Osteocyte (in vitro differentiated cells): ENCODE measurements around the gene NHEJ1. TPM values are rescaled to one million over a fixed set of nuclear protein-coding genes. Genes with fewer than 3 reads are reported as not detected.

Source experiments
- DNase-seq: peaks from one replicate; pipeline ENCODE4 v3.0.0; 2021; ENCODE audit warnings: mixed read lengths; ENCODE audit not compliant: unreplicated experiment; ENCODE audit errors: extremely low spot score
- H3K27ac Mint-ChIP-seq: one replicate; pipeline ENCODE4 v1.8.0; 2021; ENCODE audit warnings: mild to moderate bottlenecking, mixed read lengths; ENCODE audit not compliant: unreplicated experiment
- H3K27me3 Mint-ChIP-seq: one replicate; pipeline ENCODE4 v1.8.0; 2021; ENCODE audit warnings: mixed read lengths; ENCODE audit not compliant: unreplicated experiment
- H3K36me3 Mint-ChIP-seq: one replicate; pipeline ENCODE4 v1.8.0; 2021; ENCODE audit warnings: mixed read lengths; ENCODE audit not compliant: unreplicated experiment
- H3K4me1 Mint-ChIP-seq: one replicate; pipeline ENCODE4 v1.8.0; 2021; ENCODE audit warnings: mixed read lengths; ENCODE audit not compliant: unreplicated experiment
- H3K4me3 Mint-ChIP-seq: one replicate; pipeline ENCODE4 v1.8.0; 2021; ENCODE audit warnings: mild to moderate bottlenecking, moderate library complexity, mixed read lengths; ENCODE audit not compliant: unreplicated experiment
- H3K9me3 Mint-ChIP-seq: one replicate; pipeline ENCODE4 v1.8.0; 2021; ENCODE audit warnings: mixed read lengths; ENCODE audit not compliant: unreplicated experiment
- CTCF ChIP-seq: fragments of 200-600 bp; sonication (generic); IDR thresholded peaks from 2 replicates; pipeline ENCODE4 v1.5.0; 2021; ENCODE audit warnings: antibody characterized with exemption, mild to moderate bottlenecking, moderate library complexity
- total RNA-seq: library from RNA; stranded (reverse); gene quantifications from 2 replicates; pipeline ENCODE4 v1.2.1, GENCODE V29; 2021

The NHEJ1 gene
- total RNA-seq, 1 donor from 2014 or later = 19.3 TPM

- Mint-ChIP-seq H3K27me3 (no peaks in the 10 kb centered on the region), H3K4me3 (no peak overlapping the region)
Observed at GRCh38 chr2:219112062-219112406, 48.6 kb downstream of the NHEJ1 start.

GRCh38 chr2:219111375-219112061, 49.1 kb downstream of the NHEJ1 start:
- Mint-ChIP-seq H3K27me3 (no peaks in the 10 kb centered on the region), H3K27ac (no peak overlapping the region), H3K36me3 (peaks cover 4% of the 10 kb centered on the region), H3K4me1 (no peaks in the 10 kb centered on the region), H3K9me3 (no peaks in the 10 kb centered on the region), H3K4me3 (no peak overlapping the region)
- no peak for TF ChIP-seq CTCF
- DNase-seq = no peak

More at GRCh38 chr2:219112062-219112406, 48.6 kb downstream of the NHEJ1 start:
- Mint-ChIP-seq H3K9me3 (no peaks in the 10 kb centered on the region), H3K27ac (no peak overlapping the region), H3K4me1 (no peaks in the 10 kb centered on the region), H3K36me3 (peaks cover 4% of the 10 kb centered on the region)
- DNase-seq = no peak
- no peak for TF ChIP-seq CTCF

GRCh38 chr2:219109471-219109870, 51.1 kb downstream of the NHEJ1 start:
- no peak for DNase-seq

GRCh38 chr2:219107758-219108157, 52.9 kb downstream of the NHEJ1 start:
- no peak overlapping the region for H3K27ac Mint-ChIP-seq
- H3K4me1 Mint-ChIP-seq = peaks cover 6% of the 10 kb centered on the region
- no peaks in the 10 kb centered on the region for H3K27me3 Mint-ChIP-seq

More at GRCh38 chr2:219109471-219109870, 51.1 kb downstream of the NHEJ1 start:
- peaks cover 4% of the 10 kb centered on the region for H3K4me1 Mint-ChIP-seq
- H3K27me3 Mint-ChIP-seq = no peaks in the 10 kb centered on the region
- H3K27ac Mint-ChIP-seq = no peak overlapping the region
- TF ChIP-seq CTCF = no peak
- H3K36me3 Mint-ChIP-seq = peaks cover 3% of the 10 kb centered on the region
- no peak overlapping the region for H3K4me3 Mint-ChIP-seq
- no peaks in the 10 kb centered on the region for H3K9me3 Mint-ChIP-seq

GRCh38 chr2:219106251-219106650, 54.4 kb downstream of the NHEJ1 start:
- peaks cover 6% of the 10 kb centered on the region for H3K4me1 Mint-ChIP-seq
- no peak overlapping the region for H3K27ac Mint-ChIP-seq
- DNase-seq = no peak
- no peak overlapping the region for H3K4me3 Mint-ChIP-seq
- H3K9me3 Mint-ChIP-seq = no peaks in the 10 kb centered on the region
- TF ChIP-seq CTCF = no peak
- peaks cover 6% of the 10 kb centered on the region for H3K36me3 Mint-ChIP-seq
- no peaks in the 10 kb centered on the region for H3K27me3 Mint-ChIP-seq

More at GRCh38 chr2:219107758-219108157, 52.9 kb downstream of the NHEJ1 start:
- Mint-ChIP-seq H3K9me3 (no peaks in the 10 kb centered on the region), H3K4me3 (no peak overlapping the region), H3K36me3 (peaks cover 3% of the 10 kb centered on the region)
- no peak for TF ChIP-seq CTCF
- no peak for DNase-seq
